B cell (primary cell): ENCODE results near the gene IFI16. TPM values are rescaled to one million over a fixed set of nuclear protein-coding genes. Genes with fewer than 3 reads are reported as not detected.

Experiments
- ATAC-seq: fragments of 200-7000 bp; cut with Tn5 transposase; one replicate; pipeline ENCODE4 v1.10.0; 2021; ENCODE audit warnings: low read depth, mild to moderate bottlenecking, moderate number of reproducible peaks, moderate library complexity
- CTCF ChIA-PET: fragments of 350-600 bp; sonication (Branson Sonifier 250); formaldehyde crosslinking; loops from one replicate; lab custom pipeline; 2021; ENCODE audit warnings: antibody characterized with exemption, inconsistent platforms; lab: Charles Lee
- POLR2A ChIA-PET: fragments of 350-600 bp; sonication (Branson Sonifier 250); formaldehyde crosslinking; loops from one replicate; lab custom pipeline; 2021; ENCODE audit warnings: antibody characterized with exemption; lab: Charles Lee
- DNase-seq: peaks from one replicate; pipeline ENCODE4 v3.0.0; 2013
- H2AFZ ChIP-seq: 2 replicates; pipeline ENCODE4 v1.6.1; 2012; ENCODE audit warnings: mild to moderate bottlenecking, low read depth, low read length; ENCODE audit not compliant: insufficient read depth, poor library complexity, severe bottlenecking
- H3K27ac ChIP-seq, 2 donors: 1 replicate in 1 of 2; 2 replicates in 1 of 2; pipeline ENCODE4 v1.5.1; 2012 to 2013; ENCODE audit warnings: low read length in 2 of 2, mild to moderate bottlenecking in 2 of 2, moderate library complexity in 1 of 2
- H3K27me3 ChIP-seq, 4 experiments: fragments of 200-600 bp in 1 of 4; sonication (generic) in 1 of 4; replicated peaks in 1 of 4; 1 replicate in 2 of 4; 2 replicates in 2 of 4; pipeline versions ENCODE4 v1.6.1 to v1.7.0; 2013 to 2016; ENCODE audit warnings: low read length in 3 of 4, mild to moderate bottlenecking in 2 of 4, mixed read lengths in 1 of 4, moderate library complexity in 1 of 4; ENCODE audit not compliant: insufficient read depth in 4 of 4, control insufficient read depth in 3 of 4; ENCODE audit errors: control extremely low read depth in 1 of 4
- H3K36me3 ChIP-seq, 2 experiments: replicated peaks in 1 of 2; 1 replicate in 1 of 2; 2 replicates in 1 of 2; pipeline versions ENCODE4 v1.6.1 to v1.7.1; 2013; ENCODE audit warnings: low read length in 1 of 2; ENCODE audit not compliant: insufficient read depth in 2 of 2, control insufficient read depth in 1 of 2; ENCODE audit errors: control extremely low read depth in 1 of 2, extremely low read depth in 1 of 2
- H3K4me1 ChIP-seq, 2 donors: fragments of 200-600 bp in 1 of 2; sonication (generic) in 1 of 2; 1 replicate in 1 of 2; 2 replicates in 1 of 2; pipeline versions ENCODE4 v1.5.1 to v1.6.1; 2013 to 2017; ENCODE audit warnings: low read length in 2 of 2; ENCODE audit not compliant: control insufficient read depth in 2 of 2, insufficient read depth in 2 of 2
- H3K4me2 ChIP-seq: replicated peaks from 2 replicates; pipeline ENCODE3; 2012; ENCODE audit warnings: mild to moderate bottlenecking, low read depth, low read length; ENCODE audit not compliant: poor library complexity, severe bottlenecking
- H3K4me3 ChIP-seq, 5 experiments: fragments of 200-600 bp in 1 of 5; sonication (generic) in 1 of 5; 1 replicate in 3 of 5; 2 replicates in 2 of 5; pipeline versions ENCODE4 v1.5.1 to v1.7.0; 2011 to 2016; ENCODE audit warnings: low read length in 4 of 5, mild to moderate bottlenecking in 4 of 5, low read depth in 2 of 5, control low read depth in 1 of 5, moderate library complexity in 1 of 5; ENCODE audit not compliant: insufficient read depth in 1 of 5; ENCODE audit errors: control extremely low read depth in 1 of 5, extremely low read depth in 1 of 5
- H3K79me2 ChIP-seq: fragments of 200-600 bp; sonication (generic); one replicate; pipeline ENCODE4 v1.6.0; 2016; ENCODE audit warnings: low read length; ENCODE audit not compliant: control insufficient read depth, insufficient read depth
- H3K9ac ChIP-seq: fragments of 200-600 bp; sonication (generic); 2 replicates; pipeline ENCODE4 v1.6.1; 2017; ENCODE audit warnings: mild to moderate bottlenecking, low read length, moderate library complexity
- H3K9me3 ChIP-seq, 3 donors: one replicate each; pipeline versions ENCODE4 v1.6.1 to v1.7.1; 2013; ENCODE audit warnings: low read length in 2 of 3; ENCODE audit not compliant: control insufficient read depth in 2 of 3, insufficient read depth in 1 of 3; ENCODE audit errors: control extremely low read depth in 1 of 3
- H4K20me1 ChIP-seq: 2 replicates; pipeline ENCODE4 v1.6.0; 2012; ENCODE audit warnings: mild to moderate bottlenecking, low read length; ENCODE audit not compliant: insufficient read depth, control insufficient read depth, poor library complexity, severe bottlenecking
- H3K27ac Mint-ChIP-seq: one replicate; pipeline ENCODE4 v1.8.0; 2021; ENCODE audit warnings: mixed read lengths
- H3K27me3 Mint-ChIP-seq: one replicate; pipeline ENCODE4 v1.8.0; 2021; ENCODE audit warnings: mixed read lengths
- H3K4me1 Mint-ChIP-seq: one replicate; pipeline ENCODE4 v1.8.0; 2021; ENCODE audit warnings: mixed read lengths
- H3K4me3 Mint-ChIP-seq: one replicate; pipeline ENCODE4 v1.8.0; 2021; ENCODE audit warnings: mixed read lengths
- H3K9me3 Mint-ChIP-seq: one replicate; pipeline ENCODE4 v1.8.0; 2022; ENCODE audit warnings: mixed read lengths; ENCODE audit not compliant: insufficient read depth
- CTCF ChIP-seq: fragments of 200-600 bp; IDR thresholded peaks from one replicate; pipeline ENCODE4 v1.8.0; 2022; ENCODE audit warnings: antibody characterized with exemption, mild to moderate bottlenecking
- EZH2 ChIP-seq: IDR thresholded peaks from 2 replicates; pipeline ENCODE4 v1.6.1; 2012; ENCODE audit warnings: borderline replicate concordance, low read depth, mild to moderate bottlenecking, moderate library complexity, low read length; ENCODE audit not compliant: insufficient read depth, poor library complexity, severe bottlenecking
- WGBS: methylation state at CpG from one replicate; pipeline ENCODE4 v1.1.5; 2013; ENCODE audit warnings: missing lambda C conversion rate; ENCODE audit not compliant: insufficient coverage; 5-methylcytosine and 5-hydroxymethylcytosine counted together
- intact Hi-C: fragments of 100-400 bp; cut with micrococcal nuclease; formaldehyde crosslinking; loops from one replicate; pipeline ENCODE4 v1.10.0; 2022
- polyA plus RNA-seq: library from polyadenylated mRNA; depleted of rRNA; stranded (reverse); fragments of >200 nt; gene quantifications from 2 replicates; pipeline ENCODE4 v1.2.3, GENCODE V29; 2012
- total RNA-seq, 2 donors: library from RNA; stranded (reverse); fragments of 120-200 nt in 1 of 2; gene quantifications; 1 replicate in 1 of 2; 2 replicates in 1 of 2; pipeline versions ENCODE4 v1.2.3 to v1.2.4, GENCODE V29; 2013 to 2022

IFI16 gene
- total and polyA plus RNA-seq, 2 donors (not counting 1 experiment from before 2014, with no cell fraction given), result 89.0 to 176 TPM

- peak overlapping the region; percentile 82 for H3K27ac Mint-ChIP-seq
- DNase-seq, result no peak
- H3K4me1 Mint-ChIP-seq, result peaks cover 66% of the 10 kb centered on the region
- H3K4me1 ChIP-seq, result peaks cover 57 to 60% of the 10 kb centered on the region in 2 donors
- H3K9ac ChIP-seq, result peak overlapping the region; percentile 99
- H3K4me2 ChIP-seq, result peak overlapping the region; percentile 85
- no peak overlapping the region for H2AFZ ChIP-seq
- H4K20me1 ChIP-seq, result peaks cover 4% of the 10 kb centered on the region
- ChIA-PET CTCF (no interaction called here), POLR2A (no interaction called here)
- intact Hi-C loops, result loop anchor here (10.0 kb wide), 2 partner anchors 617 to 727 kb away; partner anchors contain the start of genes CD1C and OR10T2
- peak overlapping the region; percentile 4 to 72 for H3K27ac ChIP-seq
- H3K36me3 ChIP-seq, result peaks cover 2 to 25% of the 10 kb centered on the region in 2 experiments
- no peaks in the 10 kb centered on the region for H3K9me3 ChIP-seq
- no peaks in the 10 kb centered on the region for H3K27me3 Mint-ChIP-seq
- ATAC-seq, result no peak
- H3K4me3 Mint-ChIP-seq, result peak overlapping the region; percentile 89
- H3K9me3 Mint-ChIP-seq, result no peaks in the 10 kb centered on the region
- H3K4me3 ChIP-seq, result peak overlapping the region; percentile 71 to 100 (median 91)
- H3K27me3 ChIP-seq, result no peaks in the 10 kb centered on the region
- peaks cover 75% of the 10 kb centered on the region for H3K79me2 ChIP-seq
- TF ChIP-seq EZH2, result no peak
- TF ChIP-seq CTCF, result no peak
These were observed 2.0 kb downstream of the IFI16 start for GRCh38 chr1:159011751-159012150.

GRCh38 chr1:159012495-159012894, 2.8 kb downstream of the IFI16 start:
- Mint-ChIP-seq H3K4me1 (peaks cover 63% of the 10 kb centered on the region), H3K4me3 (peak overlapping the region; percentile 89), H3K27me3 (no peaks in the 10 kb centered on the region), H3K27ac (peak overlapping the region; percentile 91), H3K9me3 (no peaks in the 10 kb centered on the region)
- no peak for ATAC-seq
- peaks cover 58 to 59% of the 10 kb centered on the region in 2 donors for H3K4me1 ChIP-seq
- no peak for TF ChIP-seq CTCF
- TF ChIP-seq EZH2, result no peak
- peak overlapping the region; percentile 85 for H3K4me2 ChIP-seq
- H3K9ac ChIP-seq, result peak overlapping the region; percentile 99
- intact Hi-C loops, result loop anchor here (10.0 kb wide), 2 partner anchors 618 to 728 kb away; partner anchors contain the start of genes CD1C and OR10T2
- ChIA-PET POLR2A (no interaction called here), CTCF (interaction anchor here (0.6 to 1.8 kb wide), 3 partner anchors 10 to 140 kb away, joined by 3 to 4 read pairs (median 4); a partner anchor contains a TSS)
- peak overlapping the region; percentile 71 to 100 (median 91) for H3K4me3 ChIP-seq
- H4K20me1 ChIP-seq, result peaks cover 9% of the 10 kb centered on the region
- peak overlapping the region; percentile 4 to 72 for H3K27ac ChIP-seq
- no peaks in the 10 kb centered on the region for H3K27me3 ChIP-seq
- 0% methylated on average over 3 of the region's 6 CpGs for WGBS
- H3K9me3 ChIP-seq, result no peaks in the 10 kb centered on the region
- peak; percentile 39 for DNase-seq
- H3K36me3 ChIP-seq, result peaks cover 3 to 33% of the 10 kb centered on the region in 2 experiments
- H3K79me2 ChIP-seq, result peaks cover 82% of the 10 kb centered on the region
- H2AFZ ChIP-seq, result peak overlapping the region; percentile 12
